22Rv1 (cell line): ENCODE data around the gene ZNF282.
"Not testable (repeated sequence)": the region's sequence is repeated elsewhere in the genome, so short reads cannot be mapped to it uniquely, and the experiment has no call there.

ENCODE experiments used
- H3K27ac ChIP-seq: fragments of 450-650 bp; 2 replicates; pipeline ENCODE4 v1.5.1; 2017
- ZFX ChIP-seq: fragments of 450-650 bp; IDR thresholded peaks from 2 replicates; pipeline ENCODE4 v1.6.1; 2017; ENCODE audit warnings: antibody characterized with exemption, borderline replicate concordance
- TF ChIP-seq, protein P1 (sequence below): fragments of 450-650 bp; IDR thresholded peaks from 2 replicates; pipeline ENCODE4 v1.5.1; 2017; ENCODE audit warnings: mild to moderate bottlenecking

The ZNF282 gene

DNA sequence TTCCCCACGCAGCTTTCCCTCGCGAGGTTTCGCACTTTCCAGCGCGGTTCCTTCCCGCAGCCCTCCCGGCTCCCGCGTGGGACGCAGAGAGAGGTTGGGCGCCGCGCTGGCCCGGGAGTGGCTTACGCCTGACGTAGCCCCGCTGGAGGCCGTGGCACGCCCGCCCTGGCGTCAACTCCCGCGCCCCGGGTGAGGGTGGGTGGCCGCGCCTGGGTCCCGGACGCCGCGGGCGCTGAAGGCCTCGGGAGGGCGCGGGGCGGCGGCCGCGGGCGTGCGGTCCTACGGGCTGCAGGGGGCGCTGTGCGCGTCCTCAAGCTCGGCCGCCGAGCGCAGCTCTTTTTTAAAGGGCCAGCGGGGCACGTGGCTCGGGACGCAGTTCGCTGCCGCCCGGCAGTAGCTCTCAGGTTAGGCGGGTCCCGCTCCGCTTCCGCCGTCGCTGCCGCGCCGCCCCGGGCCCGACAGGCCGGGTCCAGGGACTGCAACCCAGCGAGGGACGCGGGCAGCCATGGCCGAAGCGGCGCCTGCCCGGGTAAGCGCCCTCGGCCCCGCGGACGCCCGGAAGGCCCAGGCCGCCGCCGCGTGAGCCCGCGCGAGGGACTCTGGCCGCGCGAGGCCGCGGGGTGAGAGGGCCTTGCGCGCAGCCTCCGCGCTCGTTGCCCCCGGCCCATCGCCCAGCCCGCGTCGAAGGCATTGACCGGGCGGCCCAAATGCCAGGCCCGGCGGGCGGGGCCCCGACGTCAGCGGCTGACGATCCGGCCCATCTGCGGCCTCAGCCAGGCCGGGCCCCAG lies 66.7 kb downstream of the ZNF282 start, which contains the start of gene ZNF783:
ZNF783 (plus strand) TSS at position 368 of the 789 bp plus-strand sequence; CDS start at position 506, 138 bp downstream.
- TF ChIP-seq, protein P1, sequence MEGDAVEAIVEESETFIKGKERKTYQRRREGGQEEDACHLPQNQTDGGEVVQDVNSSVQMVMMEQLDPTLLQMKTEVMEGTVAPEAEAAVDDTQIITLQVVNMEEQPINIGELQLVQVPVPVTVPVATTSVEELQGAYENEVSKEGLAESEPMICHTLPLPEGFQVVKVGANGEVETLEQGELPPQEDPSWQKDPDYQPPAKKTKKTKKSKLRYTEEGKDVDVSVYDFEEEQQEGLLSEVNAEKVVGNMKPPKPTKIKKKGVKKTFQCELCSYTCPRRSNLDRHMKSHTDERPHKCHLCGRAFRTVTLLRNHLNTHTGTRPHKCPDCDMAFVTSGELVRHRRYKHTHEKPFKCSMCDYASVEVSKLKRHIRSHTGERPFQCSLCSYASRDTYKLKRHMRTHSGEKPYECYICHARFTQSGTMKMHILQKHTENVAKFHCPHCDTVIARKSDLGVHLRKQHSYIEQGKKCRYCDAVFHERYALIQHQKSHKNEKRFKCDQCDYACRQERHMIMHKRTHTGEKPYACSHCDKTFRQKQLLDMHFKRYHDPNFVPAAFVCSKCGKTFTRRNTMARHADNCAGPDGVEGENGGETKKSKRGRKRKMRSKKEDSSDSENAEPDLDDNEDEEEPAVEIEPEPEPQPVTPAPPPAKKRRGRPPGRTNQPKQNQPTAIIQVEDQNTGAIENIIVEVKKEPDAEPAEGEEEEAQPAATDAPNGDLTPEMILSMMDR, result peak; percentile 98
- TF ChIP-seq ZFX, result 0 out of 2 replicates have a peak, but pooled peaks have one; percentile 63
- peak within 1 kb of the TSS; percentile 84 for H3K27ac ChIP-seq

DNA sequence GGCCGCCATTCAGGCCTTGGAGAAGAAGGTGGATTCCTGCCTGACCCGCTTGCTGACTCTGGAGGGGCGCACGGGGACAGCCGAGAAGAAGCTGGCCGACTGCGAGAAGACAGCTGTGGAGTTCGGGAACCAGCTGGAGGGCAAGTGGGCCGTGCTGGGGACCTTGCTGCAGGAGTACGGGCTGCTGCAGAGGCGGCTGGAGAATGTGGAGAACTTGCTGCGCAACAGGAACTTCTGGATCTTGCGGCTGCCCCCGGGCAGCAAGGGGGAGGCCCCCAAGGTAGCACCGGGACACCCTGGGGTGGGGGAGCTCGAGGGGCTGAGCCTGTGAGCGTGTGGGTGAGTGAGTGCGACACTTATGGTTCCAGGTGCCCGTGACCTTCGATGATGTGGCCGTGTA lies 71.1 kb downstream of the ZNF282 start:
- no peak for TF ChIP-seq ZFX
- TF ChIP-seq, protein P1, result no peak
- no peak overlapping the region for H3K27ac ChIP-seq

DNA sequence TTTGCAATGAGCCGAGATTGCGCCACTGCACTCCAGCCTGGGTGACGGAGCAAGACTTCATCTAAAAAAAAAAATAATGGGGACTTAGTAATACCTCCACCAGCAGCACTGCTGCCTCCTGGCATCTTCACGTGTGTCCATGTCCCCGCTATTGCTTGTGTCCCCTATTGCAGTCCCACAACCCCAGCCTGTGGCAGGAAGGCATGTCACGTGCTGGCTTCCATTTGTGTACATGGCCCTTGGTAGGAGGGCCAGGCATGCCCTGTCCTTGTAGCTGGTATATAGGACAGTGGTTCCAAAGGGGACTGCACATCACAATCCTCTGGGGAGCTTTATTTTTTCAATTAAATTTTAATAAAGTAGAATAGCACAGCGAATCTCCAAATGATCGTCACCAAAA lies 72.4 kb downstream of the ZNF282 start:
- no peak overlapping the region for H3K27ac ChIP-seq
- TF ChIP-seq ZFX, result no peak
- TF ChIP-seq, protein P1, result no peak

DNA sequence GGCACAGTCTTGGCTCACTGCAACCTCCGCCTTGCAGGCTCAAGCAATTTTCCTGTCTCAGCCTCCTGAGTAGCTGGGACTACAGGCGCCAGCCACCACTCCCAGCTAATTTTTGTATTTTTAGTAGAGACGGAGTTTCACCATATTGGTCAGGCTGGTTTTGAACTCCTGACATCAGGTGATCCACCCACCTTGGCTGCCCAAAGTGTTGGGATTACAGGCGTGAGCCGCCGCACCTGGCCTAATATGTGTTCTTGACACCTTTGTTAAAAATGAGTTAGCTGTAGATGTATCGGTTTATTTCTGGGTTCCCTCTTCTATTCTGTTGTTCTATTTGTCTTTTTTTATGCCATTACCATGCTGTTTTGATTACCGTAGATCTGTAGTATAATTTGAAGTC lies 79.1 kb downstream of the ZNF282 start:
- not testable (repeated sequence) for H3K27ac ChIP-seq
